Panc1 (cell line): ENCODE data around the gene SOCS6.

Experiments
- TCF7L2 ChIP-seq: IDR thresholded peaks from 2 replicates; pipeline ENCODE4 v1.6.1; 2011; ENCODE audit warnings: mild to moderate bottlenecking, low read depth, low read length, inconsistent platforms
- TF ChIP-seq, protein P1 (sequence below): fragments of 450-650 bp; IDR thresholded peaks from 2 replicates; pipeline ENCODE4 v1.5.1; 2017; ENCODE audit warnings: mild to moderate bottlenecking
- TF ChIP-seq, protein P2 (sequence below), 2 experiments: IDR thresholded peaks; 2 replicates each; pipeline ENCODE4 v1.6.1; 2011 to 2012; ENCODE audit warnings: low read depth in 2 of 2, control low read depth in 1 of 2, low read length in 1 of 2, mild to moderate bottlenecking in 1 of 2, moderate library complexity in 1 of 2; ENCODE audit not compliant: insufficient read depth in 1 of 2

DNA sequence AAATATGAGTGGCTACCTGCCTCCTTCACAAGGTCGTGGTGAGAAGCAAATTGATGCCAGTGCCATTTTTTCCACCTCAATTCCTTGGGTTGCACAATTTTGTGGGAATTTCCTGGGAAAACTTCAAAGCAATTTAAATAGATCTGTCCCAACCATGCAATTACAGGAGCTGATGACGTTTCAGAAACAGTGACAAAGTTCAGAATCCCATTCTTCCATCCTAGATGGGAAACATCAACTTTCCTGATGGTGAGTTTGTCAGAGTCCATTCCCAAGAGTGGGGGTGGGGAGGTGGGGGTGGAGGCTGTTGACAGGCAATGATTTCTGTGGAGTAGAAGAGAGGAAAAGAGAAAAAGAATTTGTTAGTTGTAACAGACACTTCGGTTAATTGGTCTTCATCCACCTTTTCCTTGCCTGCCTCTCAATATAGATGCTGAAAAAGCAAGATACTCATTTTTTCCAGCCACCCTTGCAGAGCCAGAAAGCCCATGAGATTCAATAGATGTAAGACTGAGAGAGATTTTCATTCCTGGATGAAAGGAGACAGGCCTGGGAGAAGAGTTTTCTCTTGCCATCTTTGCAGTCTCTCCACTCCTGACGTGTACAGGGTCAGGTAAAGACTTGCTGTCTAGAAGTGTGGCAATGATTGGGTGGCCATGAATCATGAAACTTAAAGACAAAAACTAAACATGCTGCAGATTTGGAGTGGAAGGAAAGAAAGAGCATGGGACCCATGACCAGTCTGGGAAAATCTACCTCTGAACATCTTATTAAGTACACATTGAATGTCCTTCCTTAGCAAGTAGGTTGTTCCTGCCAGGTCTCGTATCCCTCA lies 47.3 kb downstream of the SOCS6 start:
- no peak for TF ChIP-seq TCF7L2
- TF ChIP-seq, protein P1, sequence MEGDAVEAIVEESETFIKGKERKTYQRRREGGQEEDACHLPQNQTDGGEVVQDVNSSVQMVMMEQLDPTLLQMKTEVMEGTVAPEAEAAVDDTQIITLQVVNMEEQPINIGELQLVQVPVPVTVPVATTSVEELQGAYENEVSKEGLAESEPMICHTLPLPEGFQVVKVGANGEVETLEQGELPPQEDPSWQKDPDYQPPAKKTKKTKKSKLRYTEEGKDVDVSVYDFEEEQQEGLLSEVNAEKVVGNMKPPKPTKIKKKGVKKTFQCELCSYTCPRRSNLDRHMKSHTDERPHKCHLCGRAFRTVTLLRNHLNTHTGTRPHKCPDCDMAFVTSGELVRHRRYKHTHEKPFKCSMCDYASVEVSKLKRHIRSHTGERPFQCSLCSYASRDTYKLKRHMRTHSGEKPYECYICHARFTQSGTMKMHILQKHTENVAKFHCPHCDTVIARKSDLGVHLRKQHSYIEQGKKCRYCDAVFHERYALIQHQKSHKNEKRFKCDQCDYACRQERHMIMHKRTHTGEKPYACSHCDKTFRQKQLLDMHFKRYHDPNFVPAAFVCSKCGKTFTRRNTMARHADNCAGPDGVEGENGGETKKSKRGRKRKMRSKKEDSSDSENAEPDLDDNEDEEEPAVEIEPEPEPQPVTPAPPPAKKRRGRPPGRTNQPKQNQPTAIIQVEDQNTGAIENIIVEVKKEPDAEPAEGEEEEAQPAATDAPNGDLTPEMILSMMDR, result no peak
- TF ChIP-seq, protein P2, sequence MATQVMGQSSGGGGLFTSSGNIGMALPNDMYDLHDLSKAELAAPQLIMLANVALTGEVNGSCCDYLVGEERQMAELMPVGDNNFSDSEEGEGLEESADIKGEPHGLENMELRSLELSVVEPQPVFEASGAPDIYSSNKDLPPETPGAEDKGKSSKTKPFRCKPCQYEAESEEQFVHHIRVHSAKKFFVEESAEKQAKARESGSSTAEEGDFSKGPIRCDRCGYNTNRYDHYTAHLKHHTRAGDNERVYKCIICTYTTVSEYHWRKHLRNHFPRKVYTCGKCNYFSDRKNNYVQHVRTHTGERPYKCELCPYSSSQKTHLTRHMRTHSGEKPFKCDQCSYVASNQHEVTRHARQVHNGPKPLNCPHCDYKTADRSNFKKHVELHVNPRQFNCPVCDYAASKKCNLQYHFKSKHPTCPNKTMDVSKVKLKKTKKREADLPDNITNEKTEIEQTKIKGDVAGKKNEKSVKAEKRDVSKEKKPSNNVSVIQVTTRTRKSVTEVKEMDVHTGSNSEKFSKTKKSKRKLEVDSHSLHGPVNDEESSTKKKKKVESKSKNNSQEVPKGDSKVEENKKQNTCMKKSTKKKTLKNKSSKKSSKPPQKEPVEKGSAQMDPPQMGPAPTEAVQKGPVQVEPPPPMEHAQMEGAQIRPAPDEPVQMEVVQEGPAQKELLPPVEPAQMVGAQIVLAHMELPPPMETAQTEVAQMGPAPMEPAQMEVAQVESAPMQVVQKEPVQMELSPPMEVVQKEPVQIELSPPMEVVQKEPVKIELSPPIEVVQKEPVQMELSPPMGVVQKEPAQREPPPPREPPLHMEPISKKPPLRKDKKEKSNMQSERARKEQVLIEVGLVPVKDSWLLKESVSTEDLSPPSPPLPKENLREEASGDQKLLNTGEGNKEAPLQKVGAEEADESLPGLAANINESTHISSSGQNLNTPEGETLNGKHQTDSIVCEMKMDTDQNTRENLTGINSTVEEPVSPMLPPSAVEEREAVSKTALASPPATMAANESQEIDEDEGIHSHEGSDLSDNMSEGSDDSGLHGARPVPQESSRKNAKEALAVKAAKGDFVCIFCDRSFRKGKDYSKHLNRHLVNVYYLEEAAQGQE (IDR thresholded peaks at IDR 0.05; ENCODE audit: insufficient read depth in 1 of 2, low read depth in 2 of 2, low read length in 1 of 2), result no peak
